ENCODE measurements around the gene TRAF4. TPM values are rescaled to one million over a fixed set of nuclear protein-coding genes. Genes with fewer than 3 reads are reported as not detected.

Gene TRAF4
- total and polyA plus RNA-seq, 10 of the 15 experiments (the other 5 are each of a cell fraction or from before 2014, with no cell fraction given): 3.7 to 197 (median 66.4) TPM

DNA sequence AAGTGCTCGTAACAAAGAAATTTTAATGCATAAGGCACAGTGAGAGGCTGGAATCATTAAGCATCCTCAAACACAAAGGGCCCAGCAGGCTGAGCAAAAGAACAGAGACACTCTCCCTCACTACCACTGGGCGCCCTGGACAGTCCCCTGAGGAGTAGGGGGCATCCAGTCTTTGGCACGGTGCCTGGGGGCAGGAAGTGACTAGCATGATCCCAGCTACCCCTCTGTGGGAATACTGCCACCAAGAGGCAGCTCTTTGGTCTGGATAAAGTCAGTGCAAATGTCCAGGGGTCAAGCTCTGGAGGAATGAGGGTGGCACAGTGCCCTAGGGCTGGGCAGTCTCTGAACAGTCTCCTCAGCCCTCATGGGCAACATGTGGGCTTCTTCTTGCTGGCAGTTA lies 29.5 kb upstream of the TRAF4 start:
- Histone ChIP-seq H3K27ac (ENCODE audit: control insufficient read depth, insufficient read depth) (no peak overlapping the region), H3K36me3 (ENCODE audit: control insufficient read depth in 2 of 2, insufficient read depth in 2 of 2, low read length in 1 of 2) (no peaks in the 10 kb centered on the region; a peak in 1 of 4 replicates), H3K4me2 (ENCODE audit: control insufficient read depth, insufficient read depth) (no peak overlapping the region), H2AFZ (ENCODE audit: control insufficient read depth, low read depth, low read length) (no peak overlapping the region), H3K9me3 (replicated peaks; ENCODE audit: control insufficient read depth, insufficient read depth, low read length) (no peaks in the 10 kb centered on the region), H3K9ac (ENCODE audit: control insufficient read depth, insufficient read depth, low read length) (no peak overlapping the region), H4K20me1 (ENCODE audit: control insufficient read depth, insufficient read depth) (no peaks in the 10 kb centered on the region), H3K27me3 (replicated peaks in 1 of 2; ENCODE audit: control insufficient read depth in 2 of 2, insufficient read depth in 2 of 2, low read length in 1 of 2) (no peaks in the 10 kb centered on the region), H3K4me1 (ENCODE audit: control insufficient read depth, insufficient read depth, low read length) (peaks cover 14% of the 10 kb centered on the region), H3K4me3 (no peak overlapping the region), H3K79me2 (ENCODE audit: control insufficient read depth, insufficient read depth, low read length) (peaks cover 4% of the 10 kb centered on the region; the same call in 1 of the 2 replicates)
- CTCF ChIA-PET: interaction anchor here (0.7 kb wide), 2 partner anchors 13 to 52 kb away, joined by 3 read pairs; no protein-coding TSS in a partner anchor
- WGBS (ENCODE audit: insufficient coverage, insufficient replicate concordance, low lambda C conversion rate, missing lambda C conversion rate): 8% methylated on average over 3 of the region's 3 CpGs
- no peak for ATAC-seq
- BruUV-seq (replicated peaks): no TSS peak
- no peak for FAIRE-seq
- in situ Hi-C loops (cut with MboI) (no loop called here), intact Hi-C loops (cut with micrococcal nuclease; ENCODE audit: unreplicated experiment) (loop anchor here (10.0 kb wide), 1 partner anchor 159 kb away; the partner anchor contains the start of gene UNC119)
- SMC1A ChIA-PET (ENCODE audit: uncharacterized antibody, unreplicated experiment): no interaction called here
- no peak for DNase-seq (ENCODE audit: low read depth, low spot score)
- TF ChIP-seq CBX3 (IDR thresholded peaks at IDR 0.05; ENCODE audit: borderline replicate concordance, low read depth): no peak
- TF ChIP-seq, protein P1, sequence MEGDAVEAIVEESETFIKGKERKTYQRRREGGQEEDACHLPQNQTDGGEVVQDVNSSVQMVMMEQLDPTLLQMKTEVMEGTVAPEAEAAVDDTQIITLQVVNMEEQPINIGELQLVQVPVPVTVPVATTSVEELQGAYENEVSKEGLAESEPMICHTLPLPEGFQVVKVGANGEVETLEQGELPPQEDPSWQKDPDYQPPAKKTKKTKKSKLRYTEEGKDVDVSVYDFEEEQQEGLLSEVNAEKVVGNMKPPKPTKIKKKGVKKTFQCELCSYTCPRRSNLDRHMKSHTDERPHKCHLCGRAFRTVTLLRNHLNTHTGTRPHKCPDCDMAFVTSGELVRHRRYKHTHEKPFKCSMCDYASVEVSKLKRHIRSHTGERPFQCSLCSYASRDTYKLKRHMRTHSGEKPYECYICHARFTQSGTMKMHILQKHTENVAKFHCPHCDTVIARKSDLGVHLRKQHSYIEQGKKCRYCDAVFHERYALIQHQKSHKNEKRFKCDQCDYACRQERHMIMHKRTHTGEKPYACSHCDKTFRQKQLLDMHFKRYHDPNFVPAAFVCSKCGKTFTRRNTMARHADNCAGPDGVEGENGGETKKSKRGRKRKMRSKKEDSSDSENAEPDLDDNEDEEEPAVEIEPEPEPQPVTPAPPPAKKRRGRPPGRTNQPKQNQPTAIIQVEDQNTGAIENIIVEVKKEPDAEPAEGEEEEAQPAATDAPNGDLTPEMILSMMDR (IDR thresholded peaks at IDR 0.05 in 2 of 3, conservative IDR thresholded peaks at IDR 0.05 in 1 of 3; ENCODE audit: control insufficient read depth in 2 of 3, extremely low read depth in 1 of 3, insufficient read depth in 1 of 3, low read depth in 3 of 3, low read length in 3 of 3): peak in 2 of 3 experiments; percentile 10 to 13; a peak in 1 of 6 replicates
- POLR2A ChIA-PET: no interaction called here
- RAD21 ChIA-PET (ENCODE audit: unreplicated experiment): no interaction called here

DNA sequence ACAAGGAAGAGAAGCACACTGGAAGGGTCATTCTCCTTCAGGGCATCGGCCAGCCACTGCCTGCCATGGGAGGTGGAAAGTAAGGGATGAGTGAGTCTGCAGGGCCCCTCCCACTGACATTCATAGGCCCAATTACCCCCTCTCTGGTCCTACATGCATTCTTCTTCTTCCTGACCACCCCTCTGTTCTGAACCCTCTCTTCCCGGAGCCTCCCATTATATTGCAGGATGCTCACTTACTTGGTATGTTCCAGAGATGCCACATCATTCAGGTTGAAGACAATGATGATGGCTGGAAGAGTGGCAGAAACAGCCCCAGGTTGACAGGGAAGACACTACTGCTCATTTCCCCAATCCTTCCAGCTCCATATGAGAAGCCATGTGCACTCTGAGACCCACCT lies 28.6 kb upstream of the TRAF4 start:
- Histone ChIP-seq H3K9ac (ENCODE audit: control insufficient read depth, insufficient read depth, low read length) (no peak overlapping the region), H3K36me3 (ENCODE audit: control insufficient read depth in 2 of 2, insufficient read depth in 2 of 2, low read length in 1 of 2) (no peaks in the 10 kb centered on the region; a peak in 1 of 4 replicates), H3K4me2 (ENCODE audit: control insufficient read depth, insufficient read depth) (no peak overlapping the region), H4K20me1 (ENCODE audit: control insufficient read depth, insufficient read depth) (no peaks in the 10 kb centered on the region), H3K27ac (ENCODE audit: control insufficient read depth, insufficient read depth) (no peak overlapping the region), H2AFZ (ENCODE audit: control insufficient read depth, low read depth, low read length) (no peak overlapping the region), H3K4me1 (ENCODE audit: control insufficient read depth, insufficient read depth, low read length) (peaks cover 14% of the 10 kb centered on the region), H3K79me2 (ENCODE audit: control insufficient read depth, insufficient read depth, low read length) (peaks cover 10% of the 10 kb centered on the region), H3K4me3 (no peak overlapping the region), H3K27me3 (replicated peaks in 1 of 2; ENCODE audit: control insufficient read depth in 2 of 2, insufficient read depth in 2 of 2, low read length in 1 of 2) (no peaks in the 10 kb centered on the region), H3K9me3 (replicated peaks; ENCODE audit: control insufficient read depth, insufficient read depth, low read length) (no peaks in the 10 kb centered on the region)
- in situ Hi-C loops (cut with MboI): no loop called here
- FAIRE-seq (no peak), DNase-seq (ENCODE audit: low read depth, low spot score) (no peak), ATAC-seq (no peak)
- no TSS peak for BruUV-seq (replicated peaks)
- intact Hi-C loops (cut with micrococcal nuclease; ENCODE audit: unreplicated experiment): loop anchor here (5.0 to 10.0 kb wide), 2 partner anchors 53 to 160 kb away; partner anchors contain the start of genes SDF2, SUPT6H and UNC119
- ChIA-PET RAD21 (ENCODE audit: unreplicated experiment) (no interaction called here), SMC1A (ENCODE audit: uncharacterized antibody, unreplicated experiment) (interaction anchor here (0.6 kb wide), 1 partner anchor 10 kb away, joined by 3 read pairs; no protein-coding TSS in a partner anchor), POLR2A (no interaction called here), CTCF (interaction anchor here (1.6 kb wide), 1 partner anchor 68 kb away, joined by 6 read pairs; no protein-coding TSS in a partner anchor)
- WGBS (ENCODE audit: insufficient coverage, insufficient replicate concordance, low lambda C conversion rate, missing lambda C conversion rate): 91% methylated on average over 2 of the region's 2 CpGs
- TF ChIP-seq POU2F2 (IDR thresholded peaks at IDR 0.05; ENCODE audit: borderline replicate concordance, low read depth, low read length): no peak
- no peak for TF ChIP-seq TCF7 (IDR thresholded peaks at IDR 0.05; ENCODE audit: borderline replicate concordance)
- TF ChIP-seq RAD51 (IDR thresholded peaks at IDR 0.05): no peak
- no peak for TF ChIP-seq ZNF217 (IDR thresholded peaks at IDR 0.05)
- TF ChIP-seq SMARCA5 (IDR thresholded peaks at IDR 0.05): no peak
- TF ChIP-seq POLR2A (IDR thresholded peaks at IDR 0.05; ENCODE audit: low read depth, low read length): no peak
- TF ChIP-seq, protein P2, sequence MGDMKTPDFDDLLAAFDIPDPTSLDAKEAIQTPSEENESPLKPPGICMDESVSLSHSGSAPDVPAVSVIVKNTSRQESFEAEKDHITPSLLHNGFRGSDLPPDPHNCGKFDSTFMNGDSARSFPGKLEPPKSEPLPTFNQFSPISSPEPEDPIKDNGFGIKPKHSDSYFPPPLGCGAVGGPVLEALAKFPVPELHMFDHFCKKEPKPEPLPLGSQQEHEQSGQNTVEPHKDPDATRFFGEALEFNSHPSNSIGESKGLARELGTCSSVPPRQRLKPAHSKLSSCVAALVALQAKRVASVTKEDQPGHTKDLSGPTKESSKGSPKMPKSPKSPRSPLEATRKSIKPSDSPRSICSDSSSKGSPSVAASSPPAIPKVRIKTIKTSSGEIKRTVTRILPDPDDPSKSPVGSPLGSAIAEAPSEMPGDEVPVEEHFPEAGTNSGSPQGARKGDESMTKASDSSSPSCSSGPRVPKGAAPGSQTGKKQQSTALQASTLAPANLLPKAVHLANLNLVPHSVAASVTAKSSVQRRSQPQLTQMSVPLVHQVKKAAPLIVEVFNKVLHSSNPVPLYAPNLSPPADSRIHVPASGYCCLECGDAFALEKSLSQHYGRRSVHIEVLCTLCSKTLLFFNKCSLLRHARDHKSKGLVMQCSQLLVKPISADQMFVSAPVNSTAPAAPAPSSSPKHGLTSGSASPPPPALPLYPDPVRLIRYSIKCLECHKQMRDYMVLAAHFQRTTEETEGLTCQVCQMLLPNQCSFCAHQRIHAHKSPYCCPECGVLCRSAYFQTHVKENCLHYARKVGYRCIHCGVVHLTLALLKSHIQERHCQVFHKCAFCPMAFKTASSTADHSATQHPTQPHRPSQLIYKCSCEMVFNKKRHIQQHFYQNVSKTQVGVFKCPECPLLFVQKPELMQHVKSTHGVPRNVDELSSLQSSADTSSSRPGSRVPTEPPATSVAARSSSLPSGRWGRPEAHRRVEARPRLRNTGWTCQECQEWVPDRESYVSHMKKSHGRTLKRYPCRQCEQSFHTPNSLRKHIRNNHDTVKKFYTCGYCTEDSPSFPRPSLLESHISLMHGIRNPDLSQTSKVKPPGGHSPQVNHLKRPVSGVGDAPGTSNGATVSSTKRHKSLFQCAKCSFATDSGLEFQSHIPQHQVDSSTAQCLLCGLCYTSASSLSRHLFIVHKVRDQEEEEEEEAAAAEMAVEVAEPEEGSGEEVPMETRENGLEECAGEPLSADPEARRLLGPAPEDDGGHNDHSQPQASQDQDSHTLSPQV (IDR thresholded peaks at IDR 0.05): no peak
- no peak for TF ChIP-seq CHD1 (IDR thresholded peaks at IDR 0.05; ENCODE audit: low read depth, low read length)
